ENCODE measurements around the gene LRP1. TPM values are rescaled to one million over a fixed set of nuclear protein-coding genes. Genes with fewer than 3 reads are reported as not detected.

The LRP1 gene
- total RNA-seq, 1 experiment from 2014 or later = 12.4 TPM

DNA sequence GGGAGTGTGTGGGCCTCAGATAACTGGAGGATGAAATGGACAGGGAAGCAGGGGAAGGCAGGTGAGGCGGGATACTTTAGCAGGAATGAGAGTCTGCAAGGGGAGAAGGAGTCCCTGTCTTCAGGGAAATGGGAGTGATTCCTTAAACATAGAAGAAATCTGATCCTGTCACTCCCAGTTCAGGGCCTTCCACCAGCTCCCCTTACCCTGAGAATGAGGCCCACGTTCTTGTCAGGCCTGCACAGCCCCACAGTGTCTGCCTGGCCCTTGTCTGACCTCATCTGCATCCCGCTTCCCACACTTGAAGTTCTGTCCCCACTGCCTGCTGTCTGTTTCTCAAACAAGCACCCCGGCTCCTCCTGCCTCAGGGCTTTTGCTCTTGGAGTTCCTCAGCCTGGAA is 31.8 kb downstream of the LRP1 start:
- no peak for DNase-seq
- no TSS peak for BruUV-seq (replicated peaks)
- peaks cover 8% of the 10 kb centered on the region for H3K4me1 Mint-ChIP-seq (ENCODE audit: low read depth, unreplicated experiment)
- H3K36me3 Mint-ChIP-seq (ENCODE audit: insufficient read depth, unreplicated experiment) = no peaks in the 10 kb centered on the region
- peaks cover 11% of the 10 kb centered on the region for H3K27me3 Mint-ChIP-seq (ENCODE audit: unreplicated experiment)
- no peaks in the 10 kb centered on the region for H3K9me3 Mint-ChIP-seq (ENCODE audit: low read depth, unreplicated experiment)
- intact Hi-C loops (cut with micrococcal nuclease; ENCODE audit: unreplicated experiment) = no loop called here
- H3K4me3 Mint-ChIP-seq (ENCODE audit: low read depth, unreplicated experiment) = no peak overlapping the region
- no peak overlapping the region for H3K27ac Mint-ChIP-seq (ENCODE audit: unreplicated experiment)
- TF ChIP-seq, protein P1, sequence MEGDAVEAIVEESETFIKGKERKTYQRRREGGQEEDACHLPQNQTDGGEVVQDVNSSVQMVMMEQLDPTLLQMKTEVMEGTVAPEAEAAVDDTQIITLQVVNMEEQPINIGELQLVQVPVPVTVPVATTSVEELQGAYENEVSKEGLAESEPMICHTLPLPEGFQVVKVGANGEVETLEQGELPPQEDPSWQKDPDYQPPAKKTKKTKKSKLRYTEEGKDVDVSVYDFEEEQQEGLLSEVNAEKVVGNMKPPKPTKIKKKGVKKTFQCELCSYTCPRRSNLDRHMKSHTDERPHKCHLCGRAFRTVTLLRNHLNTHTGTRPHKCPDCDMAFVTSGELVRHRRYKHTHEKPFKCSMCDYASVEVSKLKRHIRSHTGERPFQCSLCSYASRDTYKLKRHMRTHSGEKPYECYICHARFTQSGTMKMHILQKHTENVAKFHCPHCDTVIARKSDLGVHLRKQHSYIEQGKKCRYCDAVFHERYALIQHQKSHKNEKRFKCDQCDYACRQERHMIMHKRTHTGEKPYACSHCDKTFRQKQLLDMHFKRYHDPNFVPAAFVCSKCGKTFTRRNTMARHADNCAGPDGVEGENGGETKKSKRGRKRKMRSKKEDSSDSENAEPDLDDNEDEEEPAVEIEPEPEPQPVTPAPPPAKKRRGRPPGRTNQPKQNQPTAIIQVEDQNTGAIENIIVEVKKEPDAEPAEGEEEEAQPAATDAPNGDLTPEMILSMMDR (IDR thresholded peaks at IDR 0.05; ENCODE audit: unreplicated experiment) = no peak
- CTCF ChIA-PET = no interaction called here

DNA sequence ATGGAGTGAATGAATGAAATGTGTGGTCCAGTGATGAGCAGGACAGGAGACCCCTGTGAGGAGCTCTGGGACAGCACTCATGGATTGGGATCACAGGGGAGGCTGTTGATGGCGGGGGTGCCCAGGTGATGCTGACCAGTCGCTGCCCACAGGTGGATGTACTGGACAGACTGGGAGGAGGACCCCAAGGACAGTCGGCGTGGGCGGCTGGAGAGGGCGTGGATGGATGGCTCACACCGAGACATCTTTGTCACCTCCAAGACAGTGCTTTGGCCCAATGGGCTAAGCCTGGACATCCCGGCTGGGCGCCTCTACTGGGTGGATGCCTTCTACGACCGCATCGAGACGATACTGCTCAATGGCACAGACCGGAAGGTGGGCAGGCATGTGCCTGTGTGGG is 32.5 kb downstream of the LRP1 start:
- BruUV-seq (replicated peaks) = no TSS peak
- no peak overlapping the region for H3K27ac Mint-ChIP-seq (ENCODE audit: unreplicated experiment)
- no peaks in the 10 kb centered on the region for H3K36me3 Mint-ChIP-seq (ENCODE audit: insufficient read depth, unreplicated experiment)
- CTCF ChIA-PET = no interaction called here
- no peaks in the 10 kb centered on the region for H3K9me3 Mint-ChIP-seq (ENCODE audit: low read depth, unreplicated experiment)
- H3K27me3 Mint-ChIP-seq (ENCODE audit: unreplicated experiment) = peaks cover 11% of the 10 kb centered on the region
- H3K4me3 Mint-ChIP-seq (ENCODE audit: low read depth, unreplicated experiment) = no peak overlapping the region
- TF ChIP-seq, protein P1 (IDR thresholded peaks at IDR 0.05; ENCODE audit: unreplicated experiment) = no peak
- H3K4me1 Mint-ChIP-seq (ENCODE audit: low read depth, unreplicated experiment) = peaks cover 12% of the 10 kb centered on the region
- intact Hi-C loops (cut with micrococcal nuclease; ENCODE audit: unreplicated experiment) = no loop called here
- no peak for DNase-seq

DNA sequence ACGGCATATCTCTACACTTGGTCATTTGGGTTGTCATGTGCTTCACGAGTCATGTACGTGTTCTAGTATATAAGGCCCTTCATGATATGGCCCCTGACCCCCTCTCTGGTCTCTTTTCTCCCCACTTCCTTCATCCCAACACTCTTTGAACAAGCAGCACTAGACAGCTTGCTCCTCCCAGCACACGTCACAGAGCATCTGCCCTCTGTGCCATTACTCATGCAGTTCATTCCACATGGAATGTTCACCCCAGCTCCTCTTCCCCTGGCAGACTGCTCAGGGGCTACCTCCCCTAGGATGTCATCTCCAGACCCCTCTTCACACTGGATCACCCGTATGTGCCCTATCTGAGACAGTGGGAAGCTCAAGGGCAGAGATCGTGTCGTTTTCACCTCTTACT is 33.2 kb downstream of the LRP1 start:
- H3K36me3 Mint-ChIP-seq (ENCODE audit: insufficient read depth, unreplicated experiment) = no peaks in the 10 kb centered on the region
- H3K4me1 Mint-ChIP-seq (ENCODE audit: low read depth, unreplicated experiment) = peaks cover 18% of the 10 kb centered on the region
- TF ChIP-seq, protein P1 (IDR thresholded peaks at IDR 0.05; ENCODE audit: unreplicated experiment) = no peak
- no peak for DNase-seq
- no peak overlapping the region for H3K4me3 Mint-ChIP-seq (ENCODE audit: low read depth, unreplicated experiment)
- CTCF ChIA-PET = no interaction called here
- peaks cover 11% of the 10 kb centered on the region for H3K27me3 Mint-ChIP-seq (ENCODE audit: unreplicated experiment)
- no TSS peak for BruUV-seq (replicated peaks)
- intact Hi-C loops (cut with micrococcal nuclease; ENCODE audit: unreplicated experiment) = no loop called here
- H3K9me3 Mint-ChIP-seq (ENCODE audit: low read depth, unreplicated experiment) = no peaks in the 10 kb centered on the region
- H3K27ac Mint-ChIP-seq (ENCODE audit: unreplicated experiment) = no peak overlapping the region

DNA sequence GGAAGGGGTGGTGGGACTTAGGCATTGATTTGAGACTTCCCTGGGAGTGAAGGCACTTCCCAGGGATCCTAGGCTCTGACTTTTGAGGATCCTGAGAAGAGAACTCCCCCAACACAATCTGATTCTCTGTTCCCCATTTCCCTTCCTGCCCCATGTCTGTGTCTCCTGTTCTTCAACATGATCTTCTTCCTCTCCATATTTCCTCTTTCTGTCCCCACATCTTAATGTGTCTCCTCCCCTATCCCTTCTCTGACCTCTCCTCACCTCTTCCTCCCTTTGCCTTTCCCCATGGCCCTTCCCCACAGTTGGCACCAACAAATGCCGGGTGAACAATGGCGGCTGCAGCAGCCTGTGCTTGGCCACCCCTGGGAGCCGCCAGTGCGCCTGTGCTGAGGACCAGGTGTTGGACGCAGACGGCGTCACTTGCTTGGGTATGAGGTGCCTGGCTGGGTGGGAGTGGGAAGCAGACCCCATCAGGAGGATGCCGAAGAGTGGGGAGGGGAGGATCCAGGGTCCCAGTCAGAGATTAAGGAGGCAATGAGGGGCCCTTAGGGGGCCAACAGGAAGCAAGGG is 34.4 kb downstream of the LRP1 start:
- peaks cover 11% of the 10 kb centered on the region for H3K27me3 Mint-ChIP-seq (ENCODE audit: unreplicated experiment)
- H3K27ac Mint-ChIP-seq (ENCODE audit: unreplicated experiment) = no peak overlapping the region
- BruUV-seq (replicated peaks) = no TSS peak
- peaks cover 23% of the 10 kb centered on the region for H3K4me1 Mint-ChIP-seq (ENCODE audit: low read depth, unreplicated experiment)
- no peaks in the 10 kb centered on the region for H3K36me3 Mint-ChIP-seq (ENCODE audit: insufficient read depth, unreplicated experiment)
- DNase-seq = no peak
- no peak overlapping the region for H3K4me3 Mint-ChIP-seq (ENCODE audit: low read depth, unreplicated experiment)
- intact Hi-C loops (cut with micrococcal nuclease; ENCODE audit: unreplicated experiment) = no loop called here
- CTCF ChIA-PET = interaction anchor here (0.6 kb wide), 1 partner anchor 427 kb away, joined by 3 read pairs; no protein-coding TSS in a partner anchor
- no peaks in the 10 kb centered on the region for H3K9me3 Mint-ChIP-seq (ENCODE audit: low read depth, unreplicated experiment)
- TF ChIP-seq, protein P1 (IDR thresholded peaks at IDR 0.05; ENCODE audit: unreplicated experiment) = no peak

Data from Calu3 (cell line).